ENCODE data around the gene C22orf42.
"Not testable (repeated sequence)": the region's sequence is repeated elsewhere in the genome, so short reads cannot be mapped to it uniquely, and the experiment has no call there.

Gene C22orf42

GRCh38 chr22:32183625-32184024, 24.5 kb upstream of the C22orf42 start:
- DNase-seq = no peak

DNA sequence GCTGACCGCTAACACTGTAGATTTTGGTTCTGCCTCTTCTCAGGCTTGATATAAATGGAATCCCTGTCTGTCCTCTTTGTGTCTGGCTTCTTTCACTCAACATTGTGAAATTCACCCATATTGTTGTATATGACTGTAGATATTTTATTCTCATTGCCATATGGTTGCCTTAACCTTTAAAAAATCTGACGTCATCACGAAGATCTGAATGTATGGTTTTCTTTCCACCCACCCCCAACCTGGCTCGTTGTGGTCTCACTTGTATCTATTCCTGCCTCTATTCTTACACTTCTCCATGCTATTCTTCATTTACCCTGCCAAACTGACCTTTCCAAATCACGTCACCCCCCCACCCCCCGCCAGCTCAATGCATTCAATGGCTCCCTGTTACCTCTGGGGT, 21.9 kb upstream of the C22orf42 start:
- DNase-seq = no peak

DNA sequence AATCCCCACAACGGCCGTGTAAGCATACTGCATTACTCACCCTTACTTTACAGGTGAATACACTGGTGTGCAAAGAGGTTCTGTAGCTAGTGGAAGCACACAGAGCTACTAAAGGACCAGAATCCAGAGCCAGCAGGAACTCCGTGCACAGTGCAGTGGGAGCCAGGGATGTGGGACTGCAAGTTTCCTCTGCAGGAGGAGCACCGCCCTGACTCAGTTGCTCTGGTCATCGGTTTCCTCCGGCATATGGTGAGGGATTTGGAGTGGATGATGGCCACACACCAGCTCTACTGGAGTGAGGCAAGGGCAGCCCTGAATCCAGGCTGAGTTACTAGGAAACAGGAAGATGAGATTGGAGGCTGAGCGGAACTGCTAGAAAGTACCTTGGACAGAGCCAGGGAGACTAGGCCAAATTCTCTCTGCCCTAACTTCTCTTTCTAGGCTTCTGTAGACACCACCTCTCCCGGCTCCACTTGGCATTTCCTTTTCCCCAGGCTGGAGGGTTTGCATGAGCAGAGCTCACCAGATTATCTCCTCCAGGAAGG, 18.2 kb upstream of the C22orf42 start:
- no peak for DNase-seq

- no peak for DNase-seq
Observed at GRCh38 chr22:32175683-32176644, 16.9 kb upstream of the C22orf42 start.

DNA sequence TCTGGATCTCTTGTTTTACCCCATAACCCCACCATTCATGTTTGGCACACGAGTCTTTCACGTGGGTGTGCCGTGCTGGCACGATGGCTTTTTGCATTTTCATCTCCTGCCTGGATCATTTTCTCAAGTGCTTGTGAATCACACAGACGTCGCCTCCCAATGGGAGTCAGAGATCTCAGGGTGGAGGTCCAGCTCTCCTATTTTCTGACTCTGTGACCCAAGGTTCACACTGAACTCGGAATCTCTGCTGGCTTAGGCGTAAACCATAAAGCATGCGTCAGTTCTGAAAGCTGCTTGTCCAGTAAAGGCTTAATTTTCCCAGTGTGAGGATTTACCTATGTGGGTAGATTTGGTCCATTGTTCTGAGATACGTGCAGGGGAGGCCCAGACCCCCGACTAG, 16.0 kb upstream of the C22orf42 start:
- DNase-seq = no peak

DNA sequence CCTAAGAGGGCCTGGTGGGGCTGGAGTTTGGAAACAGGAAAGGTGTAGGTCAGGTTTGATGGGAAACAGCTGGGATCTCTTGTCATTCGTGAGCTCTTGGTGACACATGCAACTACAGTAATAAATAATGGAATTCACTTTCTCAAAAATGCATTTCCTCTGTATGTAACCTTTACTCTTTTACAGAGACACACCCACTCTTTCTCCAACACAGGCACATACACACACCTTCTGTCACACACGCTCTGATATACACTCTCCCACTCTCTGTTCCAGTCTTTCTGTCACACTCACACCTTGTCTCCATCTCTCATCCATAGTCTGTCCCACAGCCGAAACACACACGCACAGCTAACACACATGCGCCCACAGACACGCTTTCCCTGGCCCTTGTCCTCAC, 6.6 kb upstream of the C22orf42 start:
- no peak for DNase-seq

DNA sequence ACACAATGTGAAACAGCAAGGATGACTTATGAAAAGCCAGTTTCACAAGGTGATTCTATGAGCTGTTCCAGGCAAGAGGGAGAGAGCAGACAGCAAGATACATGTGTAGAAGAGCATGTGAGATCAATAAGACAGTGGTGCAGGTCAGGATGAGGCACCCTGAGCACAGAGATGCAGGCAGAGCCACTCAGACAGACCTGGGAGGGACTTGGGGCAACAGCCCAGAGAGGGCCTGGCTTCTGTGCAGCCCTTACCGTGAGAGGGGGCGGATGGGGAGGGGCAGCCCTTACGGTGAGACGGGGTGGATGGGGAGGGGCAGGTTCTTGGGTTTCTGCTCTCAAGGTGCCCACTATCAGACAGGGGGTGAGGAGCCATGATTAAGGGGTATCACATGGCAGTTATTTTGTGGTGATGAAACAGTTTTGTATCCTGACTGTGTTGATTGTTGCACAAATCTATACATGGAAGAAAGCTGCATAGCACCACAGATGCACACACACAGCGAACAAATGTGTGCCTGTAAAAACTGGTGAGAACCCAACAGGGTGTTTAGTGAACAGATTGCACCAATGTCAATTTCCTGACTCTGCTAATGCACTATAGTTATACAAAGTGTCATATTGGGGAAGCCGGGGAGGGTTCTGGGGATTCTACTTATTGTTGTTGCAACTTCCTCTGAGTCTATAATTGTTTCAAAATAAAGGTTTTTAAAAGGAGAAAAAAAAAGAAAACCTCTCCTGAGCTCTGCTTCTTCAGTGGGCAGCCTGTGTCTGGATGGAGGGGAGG, 5.2 kb upstream of the C22orf42 start:
- DNase-seq = no peak

DNA sequence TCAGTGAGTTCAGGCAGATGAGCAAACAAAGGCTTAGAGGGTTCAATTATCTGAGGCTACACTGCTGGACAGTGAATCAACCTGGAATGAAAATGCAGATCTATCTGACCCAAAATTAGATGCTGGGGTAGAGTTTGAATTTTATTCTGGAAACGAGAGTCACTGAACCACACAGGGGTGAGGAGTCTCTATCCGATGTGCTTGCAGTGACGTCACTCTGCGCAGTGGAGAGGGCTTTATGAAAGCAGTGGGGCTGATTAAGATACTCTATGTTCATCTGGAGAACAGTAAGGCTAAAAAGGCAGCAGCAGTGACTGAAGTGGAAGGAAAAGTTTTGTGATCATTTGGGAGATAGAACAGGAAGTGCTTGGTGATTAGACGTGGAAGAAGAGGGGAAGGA, 1.3 kb upstream of the C22orf42 start:
- not testable (repeated sequence) for DNase-seq

DNA sequence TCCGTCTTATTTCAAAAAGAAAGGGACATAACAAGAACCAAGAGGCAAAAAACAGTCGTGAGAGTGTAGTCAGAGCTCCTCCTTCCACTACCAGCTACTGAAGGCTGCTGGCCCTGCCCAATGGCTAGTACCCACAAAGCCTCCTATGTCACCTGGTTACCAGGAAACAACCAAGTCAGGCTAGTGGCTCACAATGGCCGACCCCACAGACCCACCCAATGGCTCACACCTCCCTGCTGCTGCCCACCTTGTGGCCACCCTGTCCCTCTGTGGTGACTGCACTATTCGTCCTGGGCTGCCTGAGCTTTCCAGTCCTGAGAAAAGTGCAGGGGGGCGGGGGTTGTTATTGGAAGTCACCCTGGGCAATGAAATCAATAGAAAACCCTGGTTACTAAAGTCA, 1.5 kb downstream of the C22orf42 start:
- not testable (repeated sequence) for DNase-seq

DNA sequence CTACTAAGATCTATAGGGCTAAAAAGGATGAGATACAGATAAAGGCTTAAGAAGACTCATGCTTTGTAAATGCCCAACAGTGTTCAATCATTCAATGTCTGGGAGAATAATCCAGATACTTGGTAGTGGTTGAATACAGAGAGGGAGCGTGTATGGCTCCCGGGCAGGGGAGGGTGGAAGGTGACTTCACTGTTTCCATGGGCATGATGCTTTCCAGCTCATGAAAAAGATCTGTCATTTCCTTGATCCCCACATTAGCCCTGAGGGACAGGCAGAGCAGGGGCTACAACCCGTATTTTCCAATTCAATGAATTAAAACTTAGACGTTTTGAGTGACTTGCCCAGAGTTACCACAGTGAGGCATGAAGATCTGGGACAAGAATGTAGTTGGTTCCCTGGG, 4.4 kb downstream of the C22orf42 start:
- DNase-seq = not testable (repeated sequence)

- DNase-seq = not testable (repeated sequence)
Observed at GRCh38 chr22:32151641-32152040, 7.5 kb downstream of the C22orf42 start.

- DNase-seq = not testable (repeated sequence)
Observed at GRCh38 chr22:32150647-32151046, 8.5 kb downstream of the C22orf42 start.

- not testable (repeated sequence) for DNase-seq
Observed at GRCh38 chr22:32148372-32148771, 10.7 kb downstream of the C22orf42 start.

DNA sequence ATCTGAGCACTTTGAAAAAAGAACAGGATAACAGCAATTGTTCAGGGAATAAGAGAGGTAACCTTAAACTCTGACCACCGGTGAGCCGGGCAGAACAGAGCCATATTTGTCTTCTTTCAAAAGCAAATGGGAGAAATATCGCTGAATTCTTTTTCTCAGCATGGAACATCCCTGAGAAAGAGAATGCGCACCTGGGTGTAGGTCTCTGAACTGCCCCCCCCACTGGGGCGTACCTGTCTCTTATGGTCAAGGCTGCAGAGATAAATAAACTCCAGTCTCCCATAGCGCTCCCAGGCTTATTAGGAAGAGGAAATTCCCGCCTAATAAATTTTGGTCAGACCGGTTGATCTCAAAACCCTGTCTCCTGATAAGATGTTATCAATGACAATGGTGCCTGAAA, 12.0 kb downstream of the C22orf42 start:
- not testable (repeated sequence) for DNase-seq

DNA sequence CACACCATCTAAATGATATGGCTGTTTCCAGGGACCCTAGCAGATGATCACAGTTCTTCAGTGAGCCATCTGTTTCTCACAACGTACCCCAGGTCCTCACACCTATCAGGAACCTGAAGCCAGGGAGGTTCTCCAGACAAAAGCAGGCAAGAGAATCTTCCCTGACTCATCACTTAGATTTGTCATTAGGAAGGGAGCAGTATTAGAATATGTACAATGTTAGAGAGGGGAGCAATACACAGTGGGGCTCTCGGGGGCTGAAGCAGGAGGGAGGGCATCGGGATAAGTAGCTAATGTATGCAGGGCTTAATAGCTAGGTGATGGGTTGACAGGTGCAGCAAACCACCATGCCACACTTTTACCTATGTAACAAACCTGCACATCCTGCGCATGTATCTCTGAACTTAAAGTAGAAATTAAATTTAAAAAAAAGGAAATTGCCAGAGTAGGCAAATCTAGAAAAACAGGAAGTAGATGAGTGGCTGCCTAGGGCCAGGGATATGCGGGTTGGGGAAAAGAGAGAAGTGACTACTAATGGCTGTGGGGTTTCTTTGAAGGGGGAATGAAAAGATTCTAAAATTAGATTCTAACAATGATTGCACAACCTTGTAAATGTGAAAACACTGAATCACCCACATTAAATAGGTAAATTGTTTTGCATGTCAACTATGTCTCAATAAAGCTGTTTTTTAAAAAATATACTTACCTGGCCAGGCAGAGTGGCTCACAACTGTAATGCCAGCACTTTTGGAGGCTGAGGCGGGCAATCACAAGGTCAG, 14.4 kb downstream of the C22orf42 start:
- DNase-seq = no peak

- DNase-seq = no peak
Observed at GRCh38 chr22:32142600-32142999, 16.5 kb downstream of the C22orf42 start.

- not testable (repeated sequence) for DNase-seq
Observed at GRCh38 chr22:32140688-32141087, 18.4 kb downstream of the C22orf42 start.

GRCh38 chr22:32138576-32138975, 20.5 kb downstream of the C22orf42 start:
- DNase-seq = not testable (repeated sequence)

DNA sequence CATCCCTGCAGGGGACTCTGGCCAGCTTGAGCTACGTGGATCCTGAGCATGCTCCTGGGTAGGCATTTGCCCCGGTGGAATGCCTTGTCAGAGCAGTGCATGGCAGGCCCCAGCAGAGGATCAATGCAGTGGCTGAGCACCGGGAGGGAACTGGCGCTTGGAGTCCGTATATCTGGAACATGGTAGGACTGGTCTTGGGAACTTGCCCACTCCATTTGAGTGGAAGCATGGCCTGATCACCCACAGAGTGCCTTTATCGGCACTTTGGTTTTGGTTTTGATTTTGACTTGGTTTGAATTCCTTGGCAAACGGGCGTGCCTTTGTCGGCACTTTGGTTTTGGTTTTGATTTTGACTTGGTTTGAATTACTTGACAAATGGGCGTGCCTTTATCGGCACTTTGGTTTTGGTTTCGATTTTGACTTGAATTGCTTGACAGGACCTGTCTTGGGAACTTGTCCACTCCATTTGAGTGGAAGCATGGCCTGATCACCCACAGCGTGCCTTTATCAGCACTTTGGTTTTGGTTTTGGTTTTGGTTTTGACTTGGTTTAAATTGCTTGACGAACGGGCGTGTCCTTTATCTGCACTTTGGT, 21.3 kb downstream of the C22orf42 start:
- DNase-seq = peak in 3 of 4 experiments; percentile 10 to 29 (median 11)

DNA sequence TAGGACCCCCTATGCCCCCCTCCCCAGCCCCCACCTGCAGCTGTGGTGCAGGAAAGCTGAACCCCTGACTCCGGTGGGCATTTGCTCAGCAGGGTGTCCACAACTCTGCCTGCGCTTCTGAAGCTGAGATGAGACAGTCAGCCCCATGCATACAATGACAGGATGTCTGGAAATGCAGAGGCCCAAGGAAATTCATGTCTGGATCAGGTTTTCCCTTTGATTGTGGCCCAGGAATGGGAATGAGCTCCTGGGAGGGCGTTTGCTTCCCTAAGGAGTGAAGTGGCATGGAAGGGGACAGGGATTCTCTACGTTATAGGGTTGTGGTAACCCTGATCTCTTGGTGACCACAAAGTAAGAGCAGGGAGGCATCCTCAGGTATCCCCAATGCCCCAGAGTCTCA, 22.2 kb downstream of the C22orf42 start:
- not testable (repeated sequence) for DNase-seq

- DNase-seq = not testable (repeated sequence)
Observed at GRCh38 chr22:32135958-32136357, 23.1 kb downstream of the C22orf42 start.

- not testable (repeated sequence) for DNase-seq
Observed at GRCh38 chr22:32134796-32135195, 24.3 kb downstream of the C22orf42 start.
